Smooth muscle cell (in vitro differentiated cells): ENCODE measurements around the gene FRMD7. TPM values are rescaled to one million over a fixed set of nuclear protein-coding genes. Genes with fewer than 3 reads are reported as not detected.
"Not testable (repeated sequence)": the region's sequence is repeated elsewhere in the genome, so short reads cannot be mapped to it uniquely, and the experiment has no call there.

Experiments used
- DNase-seq: peaks from one replicate; lab custom pipeline; 2025; ENCODE audit not compliant: unreplicated experiment; lab: John Stamatoyannopoulos, UW
- H2AFZ ChIP-seq: fragments of 200-600 bp; sonication (generic); 2 replicates; pipeline ENCODE4 v1.6.0; 2016; ENCODE audit warnings: antibody characterized with exemption, low read depth, mild to moderate bottlenecking
- H3F3A ChIP-seq: fragments of 200-600 bp; sonication (generic); 2 replicates; pipeline ENCODE4 v1.6.0; 2017; ENCODE audit warnings: antibody characterized with exemption, low read depth
- H3K27ac ChIP-seq: fragments of 200-600 bp; sonication (generic); 2 replicates; pipeline ENCODE4 v1.5.1; 2016; ENCODE audit warnings: low read depth, mild to moderate bottlenecking
- H3K27me3 ChIP-seq: fragments of 200-600 bp; sonication (generic); 2 replicates; pipeline ENCODE4 v1.6.1; 2016; ENCODE audit warnings: low read depth, mild to moderate bottlenecking
- H3K36me3 ChIP-seq: fragments of 200-600 bp; sonication (generic); 2 replicates; pipeline ENCODE4 v1.5.1; 2016; ENCODE audit warnings: low read depth
- H3K4me1 ChIP-seq: fragments of 200-600 bp; sonication (generic); 2 replicates; pipeline ENCODE4 v1.5.1; 2016; ENCODE audit warnings: low read depth
- H3K4me2 ChIP-seq: fragments of 200-600 bp; sonication (generic); 2 replicates; pipeline ENCODE4 v1.6.0; 2016; ENCODE audit warnings: mild to moderate bottlenecking
- H3K4me3 ChIP-seq: fragments of 200-600 bp; sonication (generic); 2 replicates; pipeline ENCODE4 v1.5.1; 2016; ENCODE audit warnings: mild to moderate bottlenecking
- H3K79me2 ChIP-seq: fragments of 200-600 bp; sonication (generic); 2 replicates; pipeline ENCODE4 v1.6.0; 2016; ENCODE audit warnings: low read depth, mild to moderate bottlenecking
- H3K9ac ChIP-seq: fragments of 200-600 bp; sonication (generic); 2 replicates; pipeline ENCODE4 v1.6.0; 2016; ENCODE audit warnings: low read depth
- H3K9me3 ChIP-seq: fragments of 200-600 bp; sonication (generic); replicated peaks from 2 replicates; pipeline ENCODE4 v1.5.1; 2016; ENCODE audit warnings: low read depth
- H4K20me1 ChIP-seq: fragments of 200-600 bp; sonication (generic); 2 replicates; pipeline ENCODE4 v1.6.0; 2016; ENCODE audit warnings: low read depth
- CTCF ChIP-seq: fragments of 200-600 bp; sonication (generic); IDR thresholded peaks from 2 replicates; pipeline ENCODE4 v1.5.1; 2017; ENCODE audit warnings: borderline replicate concordance, mild to moderate bottlenecking, antibody characterized with exemption; ENCODE audit not compliant: insufficient read depth, poor library complexity, severe bottlenecking
- WGBS: methylation state at CpG from one replicate; pipeline ENCODE4 v1.1.7; 2016; ENCODE audit warnings: low lambda C conversion rate; 5-methylcytosine and 5-hydroxymethylcytosine counted together
- polyA plus RNA-seq: library from polyadenylated mRNA; unstranded; fragments of >200 nt; fragmentation: Nextera tagmentation; extraction: Ambion mirVana; gene quantifications from 2 replicates; pipeline ENCODE4 v1.2.1, GENCODE V29; 2016
- total RNA-seq: library from RNA; depleted of rRNA; stranded (reverse); fragments of >200 nt; gene quantifications from 2 replicates; pipeline ENCODE4 v1.2.3, GENCODE V29; 2014

Gene FRMD7
- total and polyA plus RNA-seq, 2 experiments from 2014 or later: not detected

DNA sequence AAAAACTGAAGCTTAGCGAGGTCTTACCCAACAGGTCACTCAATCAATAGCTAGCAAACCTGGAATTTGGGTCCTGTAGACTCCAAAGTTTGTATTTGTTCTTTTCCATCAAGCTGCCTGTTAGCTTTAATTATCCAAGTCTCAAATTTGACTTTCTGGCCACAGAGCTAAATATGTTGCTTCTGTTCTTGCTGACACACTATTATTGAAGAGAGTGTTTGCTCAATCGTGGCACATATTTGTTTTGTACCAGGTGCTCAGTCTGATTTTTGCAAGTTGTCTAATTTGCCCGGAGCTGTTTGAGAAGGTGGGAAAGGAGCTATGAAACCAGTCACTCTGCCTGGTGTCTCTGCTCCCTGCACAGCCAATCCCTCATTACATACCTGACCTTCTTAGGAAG lies 41.7 kb upstream of the FRMD7 start:
- H3K4me2 ChIP-seq: no peak overlapping the region
- no peaks in the 10 kb centered on the region for H4K20me1 ChIP-seq
- no peak overlapping the region for H3K4me3 ChIP-seq
- no peak for DNase-seq
- no peaks in the 10 kb centered on the region for H3K4me1 ChIP-seq
- whole genome bisulfite sequencing: 61% methylated on average over 3 of the region's 3 CpGs
- H3K27ac ChIP-seq: no peak overlapping the region
- TF ChIP-seq CTCF: no peak
- no peaks in the 10 kb centered on the region for H3F3A ChIP-seq
- H3K27me3 ChIP-seq: no peaks in the 10 kb centered on the region
- H3K36me3 ChIP-seq: no peaks in the 10 kb centered on the region
- H2AFZ ChIP-seq: no peak overlapping the region
- H3K9ac ChIP-seq: no peak overlapping the region
- H3K79me2 ChIP-seq: no peaks in the 10 kb centered on the region
- peaks cover 6% of the 10 kb centered on the region for H3K9me3 ChIP-seq

- Histone ChIP-seq H4K20me1 (no peaks in the 10 kb centered on the region), H3K4me3 (no peak overlapping the region), H3K79me2 (no peaks in the 10 kb centered on the region), H3K4me1 (no peaks in the 10 kb centered on the region), H3K9ac (no peak overlapping the region), H2AFZ (no peak overlapping the region), H3K27me3 (no peaks in the 10 kb centered on the region), H3K36me3 (no peaks in the 10 kb centered on the region), H3K27ac (no peak overlapping the region), H3K4me2 (no peak overlapping the region), H3F3A (no peaks in the 10 kb centered on the region), H3K9me3 (peaks cover 6% of the 10 kb centered on the region)
- no peak for TF ChIP-seq CTCF
- DNase-seq: no peak
Observed at GRCh38 chrX:132165651-132166050, 37.8 kb upstream of the FRMD7 start.

DNA sequence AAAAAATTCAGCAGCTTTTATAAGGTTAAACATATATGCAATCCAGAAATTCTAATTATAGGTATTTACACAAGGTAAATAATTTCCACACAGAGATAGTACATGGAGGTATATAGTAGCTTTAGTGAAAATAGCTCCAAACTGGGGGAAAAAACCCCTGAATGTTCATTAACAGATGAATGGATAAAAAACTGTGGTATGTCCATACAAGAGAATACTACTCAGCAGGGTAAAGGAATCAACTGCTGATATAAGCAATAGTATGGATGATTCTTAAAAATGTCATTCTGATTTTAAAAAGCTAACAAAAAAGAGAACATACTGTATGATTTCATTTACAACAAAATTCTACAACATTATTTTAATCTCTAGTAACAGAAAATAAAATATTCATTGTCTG lies 37.2 kb upstream of the FRMD7 start:
- Histone ChIP-seq H3K4me1 (no peaks in the 10 kb centered on the region), H3K4me3 (no peak overlapping the region), H3K4me2 (no peak overlapping the region), H3K36me3 (no peaks in the 10 kb centered on the region), H3F3A (no peaks in the 10 kb centered on the region), H3K27me3 (no peaks in the 10 kb centered on the region), H3K27ac (no peak overlapping the region), H3K79me2 (no peaks in the 10 kb centered on the region), H3K9ac (no peak overlapping the region), H3K9me3 (peaks cover 6% of the 10 kb centered on the region), H2AFZ (no peak overlapping the region), H4K20me1 (no peaks in the 10 kb centered on the region)
- no peak for DNase-seq
- TF ChIP-seq CTCF: no peak

DNA sequence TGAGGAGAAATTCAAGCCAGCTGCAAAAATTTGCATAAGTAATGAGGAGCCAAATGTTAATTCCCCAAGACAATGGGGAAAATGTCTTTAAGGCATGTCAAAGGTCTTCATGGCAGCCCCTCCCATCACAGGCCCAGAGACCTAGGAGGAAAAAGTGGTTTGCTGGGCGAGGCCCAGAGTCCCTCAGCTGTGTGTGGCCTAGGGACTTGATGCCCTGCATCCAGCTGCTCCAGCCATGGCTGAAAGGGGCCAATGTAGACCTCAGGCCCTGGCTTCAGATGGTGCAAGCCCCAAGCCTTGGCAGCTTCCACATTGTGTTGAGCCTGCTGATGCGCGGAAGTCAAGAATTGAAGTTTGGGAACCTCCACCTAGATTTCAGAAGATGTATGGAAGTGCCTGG lies 35.3 kb upstream of the FRMD7 start:
- not testable (repeated sequence) for H3K9ac ChIP-seq, H3F3A ChIP-seq, H3K4me3 ChIP-seq, H3K4me2 ChIP-seq, H2AFZ ChIP-seq, H4K20me1 ChIP-seq, H3K9me3 ChIP-seq, H3K27me3 ChIP-seq, H3K4me1 ChIP-seq, H3K36me3 ChIP-seq, H3K27ac ChIP-seq, DNase-seq, H3K79me2 ChIP-seq
- WGBS: 87% methylated on average over 3 of the region's 3 CpGs
